Peyer's patch (tissue), 4 donors: Measurements from ENCODE around the gene EPHB1.

Source experiments
- POLR2A ChIP-seq, 2 donors: fragments of 450-650 bp; IDR thresholded peaks; one replicate each; pipeline ENCODE4 v1.5.1; 2017; ENCODE audit warnings: antibody characterized with exemption in 2 of 2, mild to moderate bottlenecking in 2 of 2, moderate library complexity in 2 of 2
- TF ChIP-seq, protein P1 (sequence below), 6 experiments: fragments of 450-650 bp in 4 of 6; fragments of 200-600 bp in 2 of 6; sonication (generic) in 1 of 6; IDR thresholded peaks; one replicate each; pipeline ENCODE4 v1.5.1; 2017 to 2019; ENCODE audit warnings: antibody characterized with exemption in 6 of 6, mild to moderate bottlenecking in 3 of 6, moderate library complexity in 1 of 6

GRCh38 chr3:134922101-134922500 is 127.0 kb downstream of the EPHB1 start:
- no peak for TF ChIP-seq POLR2A (IDR thresholded peaks at IDR 0.05)
- TF ChIP-seq, protein P1, sequence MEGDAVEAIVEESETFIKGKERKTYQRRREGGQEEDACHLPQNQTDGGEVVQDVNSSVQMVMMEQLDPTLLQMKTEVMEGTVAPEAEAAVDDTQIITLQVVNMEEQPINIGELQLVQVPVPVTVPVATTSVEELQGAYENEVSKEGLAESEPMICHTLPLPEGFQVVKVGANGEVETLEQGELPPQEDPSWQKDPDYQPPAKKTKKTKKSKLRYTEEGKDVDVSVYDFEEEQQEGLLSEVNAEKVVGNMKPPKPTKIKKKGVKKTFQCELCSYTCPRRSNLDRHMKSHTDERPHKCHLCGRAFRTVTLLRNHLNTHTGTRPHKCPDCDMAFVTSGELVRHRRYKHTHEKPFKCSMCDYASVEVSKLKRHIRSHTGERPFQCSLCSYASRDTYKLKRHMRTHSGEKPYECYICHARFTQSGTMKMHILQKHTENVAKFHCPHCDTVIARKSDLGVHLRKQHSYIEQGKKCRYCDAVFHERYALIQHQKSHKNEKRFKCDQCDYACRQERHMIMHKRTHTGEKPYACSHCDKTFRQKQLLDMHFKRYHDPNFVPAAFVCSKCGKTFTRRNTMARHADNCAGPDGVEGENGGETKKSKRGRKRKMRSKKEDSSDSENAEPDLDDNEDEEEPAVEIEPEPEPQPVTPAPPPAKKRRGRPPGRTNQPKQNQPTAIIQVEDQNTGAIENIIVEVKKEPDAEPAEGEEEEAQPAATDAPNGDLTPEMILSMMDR (IDR thresholded peaks at IDR 0.05), result no peak
